ENCODE results near the gene RAPGEF4. TPM values are rescaled to one million over a fixed set of nuclear protein-coding genes. Genes with fewer than 3 reads are reported as not detected.

RAPGEF4 gene
- total and polyA plus RNA-seq, 9 of the 15 experiments (the other 6 are each of a cell fraction or from before 2014, with no cell fraction given): 0.04 to 0.33 (median 0.13) TPM; not detected in 6

DNA sequence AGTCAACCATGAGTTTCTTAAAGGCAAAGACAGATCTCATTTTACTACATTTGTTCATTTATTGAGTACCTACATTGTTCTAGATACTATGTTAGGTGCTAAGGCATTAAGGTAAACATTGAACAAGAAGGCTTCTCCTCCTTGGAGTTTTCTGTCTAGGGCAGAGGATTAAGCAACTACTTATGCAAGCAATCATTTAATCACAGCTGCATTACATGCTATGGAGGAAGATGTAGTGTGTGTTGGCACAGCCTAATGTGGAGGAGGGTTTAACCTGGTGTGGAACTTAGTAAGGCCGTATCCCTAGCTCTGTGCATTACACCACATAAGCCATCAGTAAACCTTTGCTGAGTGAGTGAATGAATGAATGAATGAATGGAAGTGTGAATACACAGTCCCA lies 233.5 kb downstream of the RAPGEF4 start:
- WGBS (ENCODE audit: insufficient coverage, low coverage, missing lambda C conversion rate): 0% methylated on average over 1 of the region's 1 CpG
- in situ Hi-C loops (cut with MboI): no loop called here
- TF ChIP-seq ZNF253 (CRISPR knock-in tag; conservative IDR thresholded peaks at IDR 0.05) (no peak), RBM39 (optimal IDR thresholded peaks at IDR 0.05; ENCODE audit: low read depth, low read length) (no peak), YY1 (IDR thresholded peaks at IDR 0.05; ENCODE audit: borderline replicate concordance in 1 of 3, control insufficient read depth in 1 of 3, extremely low read depth in 1 of 3, insufficient read depth in 3 of 3, insufficient read length in 1 of 3, insufficient replicate concordance in 2 of 3, low read depth in 1 of 3, low read length in 2 of 3) (no peak), BMI1 (IDR thresholded peaks at IDR 0.05; ENCODE audit: low read length) (no peak), ZNF76 (CRISPR knock-in tag; IDR thresholded peaks at IDR 0.05; ENCODE audit: borderline replicate concordance) (no peak), BCOR (IDR thresholded peaks at IDR 0.05) (no peak), IRF2 (CRISPR knock-in tag; IDR thresholded peaks at IDR 0.05) (no peak), RBM14 (IDR thresholded peaks at IDR 0.05; ENCODE audit: borderline replicate concordance, insufficient read depth, low read depth, low read length) (no peak)
- TF ChIP-seq, protein P1, sequence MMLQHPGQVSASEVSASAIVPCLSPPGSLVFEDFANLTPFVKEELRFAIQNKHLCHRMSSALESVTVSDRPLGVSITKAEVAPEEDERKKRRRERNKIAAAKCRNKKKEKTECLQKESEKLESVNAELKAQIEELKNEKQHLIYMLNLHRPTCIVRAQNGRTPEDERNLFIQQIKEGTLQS (IDR thresholded peaks at IDR 0.05): no peak
- TF ChIP-seq, protein P1 (CRISPR knock-in tag; conservative IDR thresholded peaks at IDR 0.05): no peak
- TF ChIP-seq, protein P2, sequence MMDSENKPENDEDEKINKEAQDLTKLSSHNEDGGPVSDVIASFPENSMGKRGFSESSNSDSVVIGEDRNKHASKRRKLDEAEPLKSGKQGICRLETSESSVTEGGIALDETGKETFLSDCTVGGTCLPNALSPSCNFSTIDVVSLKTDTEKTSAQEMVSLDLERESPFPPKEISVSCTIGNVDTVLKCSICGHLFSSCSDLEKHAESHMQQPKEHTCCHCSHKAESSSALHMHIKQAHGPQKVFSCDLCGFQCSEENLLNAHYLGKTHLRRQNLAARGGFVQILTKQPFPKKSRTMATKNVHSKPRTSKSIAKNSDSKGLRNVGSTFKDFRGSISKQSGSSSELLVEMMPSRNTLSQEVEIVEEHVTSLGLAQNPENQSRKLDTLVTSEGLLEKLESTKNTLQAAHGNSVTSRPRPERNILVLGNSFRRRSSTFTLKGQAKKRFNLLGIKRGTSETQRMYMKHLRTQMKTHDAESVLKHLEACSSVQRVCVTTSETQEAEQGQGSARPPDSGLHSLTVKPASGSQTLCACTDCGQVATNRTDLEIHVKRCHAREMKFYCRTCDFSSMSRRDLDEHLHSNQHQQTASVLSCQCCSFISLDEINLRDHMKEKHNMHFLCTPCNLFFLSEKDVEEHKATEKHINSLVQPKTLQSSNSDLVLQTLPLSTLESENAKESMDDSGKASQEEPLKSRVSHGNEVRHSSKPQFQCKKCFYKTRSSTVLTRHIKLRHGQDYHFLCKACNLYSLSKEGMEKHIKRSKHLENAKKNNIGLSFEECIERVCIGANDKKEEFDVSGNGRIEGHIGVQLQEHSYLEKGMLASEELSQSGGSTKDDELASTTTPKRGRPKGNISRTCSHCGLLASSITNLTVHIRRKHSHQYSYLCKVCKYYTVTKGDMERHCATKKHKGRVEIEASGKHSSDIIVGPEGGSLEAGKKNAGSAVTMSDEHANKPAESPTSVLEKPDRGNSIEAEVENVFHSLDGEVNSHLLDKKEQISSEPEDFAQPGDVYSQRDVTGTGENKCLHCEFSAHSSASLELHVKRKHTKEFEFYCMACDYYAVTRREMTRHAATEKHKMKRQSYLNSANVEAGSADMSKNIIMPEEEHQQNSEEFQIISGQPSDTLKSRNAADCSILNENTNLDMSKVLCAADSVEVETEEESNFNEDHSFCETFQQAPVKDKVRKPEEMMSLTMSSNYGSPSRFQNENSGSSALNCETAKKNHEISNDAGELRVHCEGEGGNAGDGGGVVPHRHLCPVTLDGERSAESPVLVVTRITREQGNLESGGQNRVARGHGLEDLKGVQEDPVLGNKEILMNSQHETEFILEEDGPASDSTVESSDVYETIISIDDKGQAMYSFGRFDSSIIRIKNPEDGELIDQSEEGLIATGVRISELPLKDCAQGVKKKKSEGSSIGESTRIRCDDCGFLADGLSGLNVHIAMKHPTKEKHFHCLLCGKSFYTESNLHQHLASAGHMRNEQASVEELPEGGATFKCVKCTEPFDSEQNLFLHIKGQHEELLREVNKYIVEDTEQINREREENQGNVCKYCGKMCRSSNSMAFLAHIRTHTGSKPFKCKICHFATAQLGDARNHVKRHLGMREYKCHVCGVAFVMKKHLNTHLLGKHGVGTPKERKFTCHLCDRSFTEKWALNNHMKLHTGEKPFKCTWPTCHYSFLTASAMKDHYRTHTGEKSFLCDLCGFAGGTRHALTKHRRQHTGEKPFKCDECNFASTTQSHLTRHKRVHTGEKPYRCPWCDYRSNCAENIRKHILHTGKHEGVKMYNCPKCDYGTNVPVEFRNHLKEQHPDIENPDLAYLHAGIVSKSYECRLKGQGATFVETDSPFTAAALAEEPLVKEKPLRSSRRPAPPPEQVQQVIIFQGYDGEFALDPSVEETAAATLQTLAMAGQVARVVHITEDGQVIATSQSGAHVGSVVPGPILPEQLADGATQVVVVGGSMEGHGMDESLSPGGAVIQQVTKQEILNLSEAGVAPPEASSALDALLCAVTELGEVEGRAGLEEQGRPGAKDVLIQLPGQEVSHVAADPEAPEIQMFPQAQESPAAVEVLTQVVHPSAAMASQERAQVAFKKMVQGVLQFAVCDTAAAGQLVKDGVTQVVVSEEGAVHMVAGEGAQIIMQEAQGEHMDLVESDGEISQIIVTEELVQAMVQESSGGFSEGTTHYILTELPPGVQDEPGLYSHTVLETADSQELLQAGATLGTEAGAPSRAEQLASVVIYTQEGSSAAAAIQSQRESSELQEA (IDR thresholded peaks at IDR 0.05; ENCODE audit: low read depth): no peak
- TF ChIP-seq, protein P3, sequence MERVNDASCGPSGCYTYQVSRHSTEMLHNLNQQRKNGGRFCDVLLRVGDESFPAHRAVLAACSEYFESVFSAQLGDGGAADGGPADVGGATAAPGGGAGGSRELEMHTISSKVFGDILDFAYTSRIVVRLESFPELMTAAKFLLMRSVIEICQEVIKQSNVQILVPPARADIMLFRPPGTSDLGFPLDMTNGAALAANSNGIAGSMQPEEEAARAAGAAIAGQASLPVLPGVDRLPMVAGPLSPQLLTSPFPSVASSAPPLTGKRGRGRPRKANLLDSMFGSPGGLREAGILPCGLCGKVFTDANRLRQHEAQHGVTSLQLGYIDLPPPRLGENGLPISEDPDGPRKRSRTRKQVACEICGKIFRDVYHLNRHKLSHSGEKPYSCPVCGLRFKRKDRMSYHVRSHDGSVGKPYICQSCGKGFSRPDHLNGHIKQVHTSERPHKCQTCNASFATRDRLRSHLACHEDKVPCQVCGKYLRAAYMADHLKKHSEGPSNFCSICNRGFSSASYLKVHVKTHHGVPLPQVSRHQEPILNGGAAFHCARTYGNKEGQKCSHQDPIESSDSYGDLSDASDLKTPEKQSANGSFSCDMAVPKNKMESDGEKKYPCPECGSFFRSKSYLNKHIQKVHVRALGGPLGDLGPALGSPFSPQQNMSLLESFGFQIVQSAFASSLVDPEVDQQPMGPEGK (CRISPR knock-in tag; IDR thresholded peaks at IDR 0.05; ENCODE audit: borderline replicate concordance): no peak

More for the DNA sequence above, 233.5 kb downstream of the RAPGEF4 start:
- DNase-seq (ENCODE audit: extremely low read depth in 1 of 4, low spot score in 3 of 4) (no peak), FAIRE-seq (no peak), ATAC-seq (no peak)
- Histone ChIP-seq H3K79me2 (ENCODE audit: control insufficient read depth, insufficient read depth, low read length) (no peaks in the 10 kb centered on the region), H3K4me1 (replicated peaks in 1 of 2; ENCODE audit: control insufficient read depth in 2 of 2, insufficient read depth in 2 of 2, low read length in 2 of 2) (no peaks in the 10 kb centered on the region), H3K36me3 (ENCODE audit: control insufficient read depth, insufficient read depth, low read length) (no peaks in the 10 kb centered on the region), H2AFZ (ENCODE audit: low read depth, low read length) (no peak overlapping the region), H3K4me2 (ENCODE audit: insufficient read depth, low read length) (no peak overlapping the region), H3K27me3 (ENCODE audit: control insufficient read depth in 2 of 2, insufficient read depth in 2 of 2, low read length in 2 of 2) (peaks cover 18 to 33% of the 10 kb centered on the region in 2 experiments), H4K20me1 (replicated peaks; ENCODE audit: control insufficient read depth, insufficient read depth, low read length) (no peaks in the 10 kb centered on the region), H3K4me3 (no peak overlapping the region), H3K9me1 (ENCODE audit: control insufficient read depth, insufficient read depth, low read length) (no peaks in the 10 kb centered on the region), H3K9me3 (replicated peaks; ENCODE audit: control insufficient read depth, insufficient read depth, low read depth, low read length) (no peaks in the 10 kb centered on the region), H3K9ac (ENCODE audit: insufficient read depth in 1 of 2, low read depth in 2 of 2, low read length in 2 of 2) (no peak overlapping the region), H3K27ac (ENCODE audit: extremely low read depth, low read depth, low read length) (no peak overlapping the region)
- BruUV-seq (replicated peaks): no TSS peak
- intact Hi-C loops (cut with micrococcal nuclease): no loop called here
- POLR2A ChIA-PET: interaction anchor here (0.5 kb wide), 1 partner anchor 263 kb away, joined by 3 read pairs; no protein-coding TSS in a partner anchor
- CTCF ChIA-PET (ENCODE audit: low intra/inter-chr PET ratio): no interaction called here

All from K562 (cell line).